ENCODE results near the gene TAMALIN. TPM values are rescaled to one million over a fixed set of nuclear protein-coding genes. Genes with fewer than 3 reads are reported as not detected.
A peak's percentile ranks its signal among the peaks of the same experiment; 100 is the strongest.

TAMALIN gene
- polyA plus RNA-seq, 3 donors = 0.63 to 118 (median 1.6) TPM

- H3K4me2 ChIP-seq (replicated peaks; ENCODE audit: extremely low read depth, low read length, poor library complexity, severe bottlenecking) = no peak overlapping the region
- 89% methylated on average over 4 of the region's 8 CpGs for WGBS (ENCODE audit: insufficient coverage)
- Mint-ChIP-seq H3K4me3 (no peak overlapping the region), H3K27me3 (ENCODE audit: low read depth in 3 of 3) (no peaks in the 10 kb centered on the region), H3K9me3 (no peaks in the 10 kb centered on the region), H3K4me1 (peaks cover 14% of the 10 kb centered on the region), H3K27ac (peak overlapping the region in 1 of 7 donors; percentile 31), H3K36me3 (peaks cover 75 to 85% of the 10 kb centered on the region in 2 donors)
- H4K20me1 ChIP-seq (ENCODE audit: insufficient read depth, low read length) = peaks cover 31% of the 10 kb centered on the region
- DNase-seq = no peak
- intact Hi-C loops (cut with micrococcal nuclease) = no loop called here
- H3K27ac ChIP-seq (ENCODE audit: low read depth in 1 of 2, low read length in 2 of 2) = no peak overlapping the region
- H3K9ac ChIP-seq (ENCODE audit: insufficient read depth, low read length, poor library complexity, severe bottlenecking) = no peak overlapping the region
- no peaks in the 10 kb centered on the region for H3K9me3 ChIP-seq (replicated peaks in 1 of 2; ENCODE audit: control insufficient read depth in 1 of 2, insufficient read depth in 1 of 2, low read length in 2 of 2)
- H3K4me1 ChIP-seq (ENCODE audit: control insufficient read depth in 1 of 2, insufficient read depth in 2 of 2, low read length in 2 of 2) = peaks cover 14 to 18% of the 10 kb centered on the region in 2 donors
- TF ChIP-seq, protein P1, sequence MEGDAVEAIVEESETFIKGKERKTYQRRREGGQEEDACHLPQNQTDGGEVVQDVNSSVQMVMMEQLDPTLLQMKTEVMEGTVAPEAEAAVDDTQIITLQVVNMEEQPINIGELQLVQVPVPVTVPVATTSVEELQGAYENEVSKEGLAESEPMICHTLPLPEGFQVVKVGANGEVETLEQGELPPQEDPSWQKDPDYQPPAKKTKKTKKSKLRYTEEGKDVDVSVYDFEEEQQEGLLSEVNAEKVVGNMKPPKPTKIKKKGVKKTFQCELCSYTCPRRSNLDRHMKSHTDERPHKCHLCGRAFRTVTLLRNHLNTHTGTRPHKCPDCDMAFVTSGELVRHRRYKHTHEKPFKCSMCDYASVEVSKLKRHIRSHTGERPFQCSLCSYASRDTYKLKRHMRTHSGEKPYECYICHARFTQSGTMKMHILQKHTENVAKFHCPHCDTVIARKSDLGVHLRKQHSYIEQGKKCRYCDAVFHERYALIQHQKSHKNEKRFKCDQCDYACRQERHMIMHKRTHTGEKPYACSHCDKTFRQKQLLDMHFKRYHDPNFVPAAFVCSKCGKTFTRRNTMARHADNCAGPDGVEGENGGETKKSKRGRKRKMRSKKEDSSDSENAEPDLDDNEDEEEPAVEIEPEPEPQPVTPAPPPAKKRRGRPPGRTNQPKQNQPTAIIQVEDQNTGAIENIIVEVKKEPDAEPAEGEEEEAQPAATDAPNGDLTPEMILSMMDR (IDR thresholded peaks at IDR 0.05) = no peak
- H3K79me2 ChIP-seq (ENCODE audit: insufficient read depth, low read length) = peaks cover 3% of the 10 kb centered on the region
- H2AFZ ChIP-seq (ENCODE audit: insufficient read depth, low read depth, low read length, poor library complexity, severe bottlenecking) = no peak overlapping the region
- no peaks in the 10 kb centered on the region for H3K27me3 ChIP-seq (ENCODE audit: control insufficient read depth in 2 of 2, insufficient read depth in 2 of 2, low read length in 2 of 2)
- peaks cover 65 to 87% of the 10 kb centered on the region in 2 donors for H3K36me3 ChIP-seq (replicated peaks in 1 of 2; ENCODE audit: control insufficient read depth in 1 of 2, insufficient read depth in 2 of 2, low read length in 2 of 2)
- no peak overlapping the region for H3K4me3 ChIP-seq (replicated peaks in 1 of 3; ENCODE audit: low read depth in 2 of 3, low read length in 3 of 3)
These were observed 19.9 kb upstream of the TAMALIN start for GRCh38 chr12:51986834-51987233.

DNA sequence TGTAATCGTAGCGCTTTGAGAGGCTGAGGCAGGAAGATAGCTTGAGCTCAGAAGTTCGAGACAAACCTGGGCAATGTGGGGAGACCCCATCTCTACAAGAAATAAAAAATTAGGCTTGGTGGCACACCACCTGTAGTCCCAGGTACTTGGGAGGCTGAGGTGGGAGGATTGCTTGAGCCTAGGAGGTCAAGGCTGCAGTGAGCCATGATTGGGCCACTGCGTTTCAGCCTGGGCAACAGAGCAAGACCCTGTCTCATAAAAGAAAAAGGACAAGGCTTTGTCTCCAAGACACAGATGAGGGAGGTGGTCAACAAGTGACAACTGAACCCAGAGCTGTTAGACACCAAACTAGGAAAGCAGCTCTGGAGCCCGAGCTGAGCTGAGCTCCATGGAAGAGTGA is 14.5 kb upstream of the TAMALIN start:
- Histone ChIP-seq H3K4me2 (replicated peaks; ENCODE audit: extremely low read depth, low read length, poor library complexity, severe bottlenecking) (no peak overlapping the region), H4K20me1 (ENCODE audit: insufficient read depth, low read length) (peaks cover 48% of the 10 kb centered on the region), H3K27me3 (ENCODE audit: control insufficient read depth in 2 of 2, insufficient read depth in 2 of 2, low read length in 2 of 2) (no peaks in the 10 kb centered on the region), H3K4me1 (ENCODE audit: control insufficient read depth in 1 of 2, insufficient read depth in 2 of 2, low read length in 2 of 2) (peaks cover 16 to 18% of the 10 kb centered on the region in 2 donors), H3K9ac (ENCODE audit: insufficient read depth, low read length, poor library complexity, severe bottlenecking) (no peak overlapping the region), H2AFZ (ENCODE audit: insufficient read depth, low read depth, low read length, poor library complexity, severe bottlenecking) (no peak overlapping the region), H3K9me3 (replicated peaks in 1 of 2; ENCODE audit: control insufficient read depth in 1 of 2, insufficient read depth in 1 of 2, low read length in 2 of 2) (no peaks in the 10 kb centered on the region), H3K36me3 (replicated peaks in 1 of 2; ENCODE audit: control insufficient read depth in 1 of 2, insufficient read depth in 2 of 2, low read length in 2 of 2) (peaks cover 50 to 80% of the 10 kb centered on the region in 2 donors), H3K4me3 (replicated peaks in 1 of 3; ENCODE audit: low read depth in 2 of 3, low read length in 3 of 3) (no peak overlapping the region), H3K27ac (ENCODE audit: low read depth in 1 of 2, low read length in 2 of 2) (no peak overlapping the region), H3K79me2 (ENCODE audit: insufficient read depth, low read length) (no peaks in the 10 kb centered on the region)
- DNase-seq = no peak
- 96% methylated on average over 2 of the region's 5 CpGs for WGBS (ENCODE audit: insufficient coverage)
- H3K36me3 Mint-ChIP-seq = peaks cover 69 to 84% of the 10 kb centered on the region in 2 donors
- peaks cover 22% of the 10 kb centered on the region for H3K4me1 Mint-ChIP-seq
- peak overlapping the region in 4 of 7 donors; percentile 37 to 75 (median 50) for H3K27ac Mint-ChIP-seq
- peaks cover 0 to 4% (median 0%) of the 10 kb centered on the region in 7 donors for H3K9me3 Mint-ChIP-seq
- TF ChIP-seq, protein P1 (IDR thresholded peaks at IDR 0.05) = no peak
- no peak overlapping the region for H3K4me3 Mint-ChIP-seq
- peaks cover 0 to 2% (median 0%) of the 10 kb centered on the region in 3 donors for H3K27me3 Mint-ChIP-seq (ENCODE audit: low read depth in 3 of 3)
- intact Hi-C loops (cut with micrococcal nuclease) = loop anchor here in 1 of 2 donors (5.0 kb wide), 1 partner anchor 35 kb away; no protein-coding TSS in a partner anchor
